ENCODE measurements around the gene MYOD1. TPM values are rescaled to one million over a fixed set of nuclear protein-coding genes. Genes with fewer than 3 reads are reported as not detected.
A peak's percentile ranks its signal among the peaks of the same experiment; 100 is the strongest.

MYOD1 gene
- total RNA-seq, 1 experiment from 2014 or later = 0.12 TPM

GRCh38 chr11:17702876-17703275, 16.5 kb upstream of the MYOD1 start:
- no peak for DNase-seq (ENCODE audit: low read depth)

- no peak for DNase-seq (ENCODE audit: low read depth)
Observed at GRCh38 chr11:17703951-17704350, 15.4 kb upstream of the MYOD1 start.

GRCh38 chr11:17707830-17708229, 11.5 kb upstream of the MYOD1 start:
- DNase-seq (ENCODE audit: low read depth) = no peak

- no peak for DNase-seq (ENCODE audit: low read depth)
Observed at GRCh38 chr11:17711836-17712235, 7.5 kb upstream of the MYOD1 start.

- DNase-seq (ENCODE audit: low read depth) = no peak
Observed at GRCh38 chr11:17713851-17714250, 5.5 kb upstream of the MYOD1 start.

GRCh38 chr11:17714356-17714854, 5.0 kb upstream of the MYOD1 start:
- no peak for DNase-seq (ENCODE audit: low read depth)

GRCh38 chr11:17714870-17715269, 4.5 kb upstream of the MYOD1 start:
- DNase-seq (ENCODE audit: low read depth) = no peak

GRCh38 chr11:17716807-17717206, 2.6 kb upstream of the MYOD1 start:
- no peak for DNase-seq (ENCODE audit: low read depth)

- no peak for DNase-seq (ENCODE audit: low read depth)
Observed at GRCh38 chr11:17718015-17718414, 1.4 kb upstream of the MYOD1 start.

- DNase-seq (ENCODE audit: low read depth) = no peak
Observed at GRCh38 chr11:17718510-17718962, 835 bp upstream of the MYOD1 start.

GRCh38 chr11:17719938-17720795, 796 bp downstream of the MYOD1 start:
- no peak for DNase-seq (ENCODE audit: low read depth)

GRCh38 chr11:17720796-17721171, 1.4 kb downstream of the MYOD1 start:
- DNase-seq (ENCODE audit: low read depth) = peak; percentile 47

- DNase-seq (ENCODE audit: low read depth) = peak; percentile 49
Observed at GRCh38 chr11:17721242-17721999, 2.0 kb downstream of the MYOD1 start.

- DNase-seq (ENCODE audit: low read depth) = peak; percentile 64
Observed at GRCh38 chr11:17722000-17722643, 2.8 kb downstream of the MYOD1 start.

GRCh38 chr11:17724020-17724908, 4.9 kb downstream of the MYOD1 start:
- no peak for DNase-seq (ENCODE audit: low read depth)

GRCh38 chr11:17725174-17725573, 5.8 kb downstream of the MYOD1 start:
- no peak for DNase-seq (ENCODE audit: low read depth)

- DNase-seq (ENCODE audit: low read depth) = no peak
Observed at GRCh38 chr11:17730137-17730536, 10.8 kb downstream of the MYOD1 start.

- peak; percentile 78 for DNase-seq (ENCODE audit: low read depth)
Observed at GRCh38 chr11:17730608-17731462, 11.5 kb downstream of the MYOD1 start.

- DNase-seq (ENCODE audit: low read depth) = no peak
Observed at GRCh38 chr11:17733261-17733660, 13.9 kb downstream of the MYOD1 start.

GRCh38 chr11:17734418-17734911, 15.1 kb downstream of the MYOD1 start, which contains the start of gene KCNC1:
KCNC1 (plus strand) TSS chr11:17734781; CDS start chr11:17736003, 1,222 bp downstream.
- peak; percentile 38 for DNase-seq (ENCODE audit: low read depth)

All from M059J (cell line).